NB4 (cell line): ENCODE data around the gene LARP6.
"Not testable (repeated sequence)": the region's sequence is repeated elsewhere in the genome, so short reads cannot be mapped to it uniquely, and the experiment has no call there.

Experiments used
- DNase-seq: peaks from one replicate; pipeline ENCODE4 v3.0.0; 2010; ENCODE audit warnings: low read depth
- H3K4me3 ChIP-seq: one replicate; pipeline ENCODE4 v1.5.1; 2011; ENCODE audit warnings: mild to moderate bottlenecking, low read depth, low read length, moderate library complexity
- MAX ChIP-seq: IDR thresholded peaks from 2 replicates; pipeline ENCODE4 v1.6.1; 2011; ENCODE audit warnings: low read depth, low read length
- MYC ChIP-seq: IDR thresholded peaks from 2 replicates; pipeline ENCODE4 v1.6.1; 2011; ENCODE audit warnings: low read depth, low read length
- POLR2A ChIP-seq: IDR thresholded peaks from 2 replicates; pipeline ENCODE4 v1.6.1; 2011; ENCODE audit warnings: mild to moderate bottlenecking; ENCODE audit not compliant: insufficient read length; ENCODE audit errors: extremely low read depth
- TF ChIP-seq, protein P1 (sequence below): IDR thresholded peaks from one replicate; pipeline ENCODE4 v1.5.1; 2012; ENCODE audit warnings: low read depth, low read length

The LARP6 gene

GRCh38 chr15:70818580-70818979 lies 35.4 kb downstream of the LARP6 start:
- no peak overlapping the region for H3K4me3 ChIP-seq
- no peak for DNase-seq
- TF ChIP-seq MAX (no peak), MYC (no peak), POLR2A (no peak)
- TF ChIP-seq, protein P1, sequence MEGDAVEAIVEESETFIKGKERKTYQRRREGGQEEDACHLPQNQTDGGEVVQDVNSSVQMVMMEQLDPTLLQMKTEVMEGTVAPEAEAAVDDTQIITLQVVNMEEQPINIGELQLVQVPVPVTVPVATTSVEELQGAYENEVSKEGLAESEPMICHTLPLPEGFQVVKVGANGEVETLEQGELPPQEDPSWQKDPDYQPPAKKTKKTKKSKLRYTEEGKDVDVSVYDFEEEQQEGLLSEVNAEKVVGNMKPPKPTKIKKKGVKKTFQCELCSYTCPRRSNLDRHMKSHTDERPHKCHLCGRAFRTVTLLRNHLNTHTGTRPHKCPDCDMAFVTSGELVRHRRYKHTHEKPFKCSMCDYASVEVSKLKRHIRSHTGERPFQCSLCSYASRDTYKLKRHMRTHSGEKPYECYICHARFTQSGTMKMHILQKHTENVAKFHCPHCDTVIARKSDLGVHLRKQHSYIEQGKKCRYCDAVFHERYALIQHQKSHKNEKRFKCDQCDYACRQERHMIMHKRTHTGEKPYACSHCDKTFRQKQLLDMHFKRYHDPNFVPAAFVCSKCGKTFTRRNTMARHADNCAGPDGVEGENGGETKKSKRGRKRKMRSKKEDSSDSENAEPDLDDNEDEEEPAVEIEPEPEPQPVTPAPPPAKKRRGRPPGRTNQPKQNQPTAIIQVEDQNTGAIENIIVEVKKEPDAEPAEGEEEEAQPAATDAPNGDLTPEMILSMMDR, result no peak

- H3K4me3 ChIP-seq, result no peak overlapping the region
- DNase-seq, result peak; percentile 5
- TF ChIP-seq MAX, result no peak
These were observed 36.7 kb downstream of the LARP6 start for GRCh38 chr15:70817266-70817665.

GRCh38 chr15:70815604-70816003 lies 38.4 kb downstream of the LARP6 start:
- TF ChIP-seq MYC, result no peak
- TF ChIP-seq POLR2A, result no peak
- TF ChIP-seq, protein P1, result no peak
- TF ChIP-seq MAX, result no peak
- H3K4me3 ChIP-seq, result no peak overlapping the region
- DNase-seq, result no peak

- H3K4me3 ChIP-seq, DNase-seq: not testable (repeated sequence)
These were observed 38.9 kb downstream of the LARP6 start for GRCh38 chr15:70815011-70815410.

DNA sequence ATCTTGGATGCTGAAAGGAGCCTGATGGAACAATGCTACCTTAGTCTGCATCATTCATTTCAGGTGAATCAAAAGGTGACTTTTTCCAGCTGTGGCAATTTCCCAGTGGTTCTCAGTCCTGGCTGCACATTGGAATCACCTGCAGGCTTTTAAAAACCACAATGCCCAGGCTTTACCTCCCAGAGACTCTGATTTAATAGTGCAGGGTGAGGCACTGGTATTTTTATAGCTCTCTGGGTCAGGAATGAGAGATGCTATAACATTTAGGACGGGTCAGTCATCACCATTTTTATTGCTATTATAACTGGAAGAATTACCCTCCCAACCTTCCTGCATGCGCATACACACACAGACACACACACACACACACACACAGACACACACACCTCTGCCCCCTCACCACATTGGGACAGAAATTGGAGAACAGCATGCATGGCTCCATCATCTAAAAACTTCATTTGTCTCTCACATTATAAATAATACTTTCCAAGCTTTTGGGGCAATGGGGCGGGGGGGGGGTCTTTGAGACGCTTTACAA lies 41.1 kb downstream of the LARP6 start:
- TF ChIP-seq MAX (no peak), POLR2A (no peak), MYC (no peak)
- TF ChIP-seq, protein P1, result no peak
- DNase-seq, result no peak
- no peak overlapping the region for H3K4me3 ChIP-seq

DNA sequence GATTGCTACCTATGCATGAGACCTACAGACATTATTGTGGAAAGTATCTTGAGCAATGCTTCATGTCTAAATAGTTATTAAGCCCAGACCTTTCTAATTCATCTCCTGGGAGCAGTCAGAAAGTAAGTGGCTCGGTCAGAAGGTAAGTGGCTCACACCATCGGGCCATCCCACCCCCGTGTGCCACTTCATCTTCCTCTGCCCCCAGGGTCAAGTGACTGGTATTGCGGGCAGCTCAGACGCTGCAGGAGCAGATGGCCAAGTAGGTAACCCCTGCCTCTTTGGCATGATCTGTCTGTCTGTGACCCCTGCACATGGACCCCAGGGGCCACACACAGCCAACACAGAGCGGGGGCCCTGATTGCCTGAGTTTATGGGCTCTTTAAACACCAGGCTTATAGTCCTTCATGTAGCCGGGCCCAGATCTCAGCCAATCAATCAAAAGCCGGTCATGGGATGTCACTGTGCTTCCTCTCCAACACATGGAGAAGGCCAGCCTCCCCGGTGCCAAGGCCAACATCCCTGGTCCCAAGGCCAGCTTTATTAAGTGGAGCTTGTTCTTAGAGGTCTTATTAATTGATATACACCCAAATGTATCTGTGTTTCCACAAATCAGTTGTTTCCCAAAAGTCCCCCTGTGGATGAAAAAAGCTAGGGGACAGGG lies 42.9 kb downstream of the LARP6 start:
- TF ChIP-seq MAX (no peak), POLR2A (no peak), MYC (no peak)
- TF ChIP-seq, protein P1, result no peak
- H3K4me3 ChIP-seq, result no peak overlapping the region
- no peak for DNase-seq
